ENCODE data around the gene ORAI1.

ORAI1 gene

DNA sequence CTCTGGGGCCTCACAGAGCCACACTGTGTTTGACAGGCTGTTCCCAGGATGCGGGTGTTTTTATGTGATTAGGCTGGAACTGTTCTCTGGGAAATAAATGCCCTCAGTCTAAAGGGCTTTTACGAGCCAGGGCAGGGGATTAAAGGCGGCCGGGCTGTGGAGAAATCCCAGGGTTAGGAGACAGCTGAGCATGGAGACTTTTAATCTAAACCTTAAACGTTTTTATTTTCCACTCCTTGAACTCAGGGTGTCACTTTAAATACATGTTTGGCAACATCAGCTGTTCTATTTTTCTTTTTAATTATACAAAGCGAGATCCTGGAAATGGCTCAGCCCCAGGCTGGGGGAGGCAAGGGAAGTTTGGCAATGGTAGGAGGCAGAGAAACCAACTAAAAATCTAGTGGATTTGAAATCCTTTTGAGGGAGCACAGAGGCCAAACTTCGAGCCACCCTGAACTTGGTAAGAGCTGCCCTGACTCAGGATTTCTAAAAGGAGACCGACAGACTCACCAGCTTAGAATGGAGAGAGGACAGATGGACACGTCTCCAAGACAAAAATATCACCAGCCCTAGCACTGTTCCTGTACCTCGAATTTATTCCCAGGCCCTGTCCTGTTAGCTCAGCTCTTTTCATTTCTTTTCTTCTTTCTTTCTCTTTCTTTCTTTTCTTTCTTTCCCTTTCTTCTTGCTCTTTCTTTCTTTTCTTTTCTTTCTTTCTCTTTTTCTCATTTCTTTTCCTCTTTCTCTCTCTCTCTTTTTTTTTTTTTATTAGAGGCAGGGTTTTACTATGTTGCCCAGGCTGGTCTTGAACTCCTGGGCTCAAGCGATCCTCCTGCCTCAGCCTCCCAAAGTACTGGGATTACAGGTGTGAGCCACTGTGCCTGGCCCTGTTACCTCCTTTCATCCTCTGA is 15.8 kb upstream of the ORAI1 start:
- no peak overlapping the region for H3K4me3 ChIP-seq (ENCODE audit: low read depth, low read length)
- no peak for DNase-seq (ENCODE audit: low read depth)
- TF ChIP-seq CTCF (IDR thresholded peaks at IDR 0.05; ENCODE audit: insufficient read depth, low read depth, low read length, missing control alignments) = no peak

DNA sequence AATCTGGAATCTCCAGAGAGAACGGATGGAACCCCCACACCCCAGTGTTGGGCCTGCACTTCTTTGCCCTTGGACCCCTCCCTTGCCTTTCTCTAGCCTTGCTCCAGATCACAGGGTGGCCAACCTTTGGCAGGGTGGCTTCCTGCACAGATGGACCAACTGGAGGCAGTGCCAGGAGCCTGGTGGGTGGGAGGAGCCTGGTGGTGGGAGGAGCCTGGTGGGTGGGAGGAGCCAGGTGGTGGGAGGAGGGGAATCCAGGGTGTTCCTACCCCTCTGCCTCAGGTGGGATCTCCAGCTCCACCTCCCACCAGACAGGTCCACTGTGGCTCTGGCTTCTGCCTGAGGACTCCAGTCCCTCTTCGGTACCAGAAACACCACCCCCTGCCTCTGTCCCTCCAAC is 15.0 kb upstream of the ORAI1 start:
- H3K4me3 ChIP-seq (ENCODE audit: low read depth, low read length) = no peak overlapping the region
- TF ChIP-seq CTCF (IDR thresholded peaks at IDR 0.05; ENCODE audit: insufficient read depth, low read depth, low read length, missing control alignments) = no peak
- DNase-seq (ENCODE audit: low read depth) = no peak

- H3K4me3 ChIP-seq (ENCODE audit: low read depth, low read length) = no peak overlapping the region
- peak; percentile 37 for DNase-seq (ENCODE audit: low read depth)
- no peak for TF ChIP-seq CTCF (IDR thresholded peaks at IDR 0.05; ENCODE audit: insufficient read depth, low read depth, low read length, missing control alignments)
These were observed 12.9 kb upstream of the ORAI1 start for GRCh38 chr12:121613462-121613861.

GRCh38 chr12:121614872-121615467 is 11.4 kb upstream of the ORAI1 start:
- no peak for TF ChIP-seq CTCF (IDR thresholded peaks at IDR 0.05; ENCODE audit: insufficient read depth, low read depth, low read length, missing control alignments)
- no peak for DNase-seq (ENCODE audit: low read depth)
- no peak overlapping the region for H3K4me3 ChIP-seq (ENCODE audit: low read depth, low read length)

- DNase-seq (ENCODE audit: low read depth) = no peak
- no peak for TF ChIP-seq CTCF (IDR thresholded peaks at IDR 0.05; ENCODE audit: insufficient read depth, low read depth, low read length, missing control alignments)
- H3K4me3 ChIP-seq (ENCODE audit: low read depth, low read length) = no peak overlapping the region
These were observed 7.6 kb upstream of the ORAI1 start for GRCh38 chr12:121618659-121619233.

DNA sequence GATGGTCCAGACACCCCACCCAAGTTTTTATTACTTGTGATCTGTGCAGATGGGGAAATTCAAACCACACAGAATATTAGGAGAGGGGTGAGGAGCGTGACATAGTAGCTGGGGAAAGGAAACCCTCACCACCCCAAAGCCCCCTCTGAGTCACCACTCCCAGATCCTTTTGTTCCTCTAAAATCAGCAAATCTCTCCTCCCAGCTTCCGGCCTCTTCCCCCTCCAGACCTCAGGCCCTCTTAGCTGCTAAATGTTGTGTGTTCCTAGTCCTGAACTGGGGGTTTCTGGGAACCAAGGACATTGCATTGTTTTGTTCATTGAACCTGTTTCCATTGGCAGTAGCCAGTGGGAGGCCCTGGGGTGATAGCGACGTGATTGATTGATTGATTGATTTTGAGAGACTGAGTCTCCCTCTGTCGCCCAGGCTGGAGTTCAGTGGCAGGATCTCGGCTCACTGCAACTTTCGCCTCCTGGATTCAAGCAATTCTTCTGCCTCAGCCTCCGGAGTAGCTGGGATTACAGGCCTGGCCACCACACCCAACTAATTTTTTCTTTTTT is 5.9 kb upstream of the ORAI1 start:
- H3K4me3 ChIP-seq (ENCODE audit: low read depth, low read length) = no peak overlapping the region
- no peak for TF ChIP-seq CTCF (IDR thresholded peaks at IDR 0.05; ENCODE audit: insufficient read depth, low read depth, low read length, missing control alignments)
- DNase-seq (ENCODE audit: low read depth) = no peak
